HepG2 (cell line): ENCODE measurements around the gene AP5Z1. TPM values are rescaled to one million over a fixed set of nuclear protein-coding genes. Genes with fewer than 3 reads are reported as not detected.

Source experiments
- CBX5 ChIP-seq: sonication (generic); formaldehyde crosslinking; IDR thresholded peaks from 2 replicates; pipeline ENCODE4 v1.4.0; 2020; ENCODE audit warnings: missing genetic modification reagents, borderline replicate concordance
- MAFK ChIP-seq, 2 experiments: IDR thresholded peaks in 1 of 2; conservative IDR thresholded peaks in 1 of 2; 2 replicates each; pipeline ENCODE4 v1.6.1; 2011; ENCODE audit warnings: improper control_type of control experiment in 2 of 2, low read length in 2 of 2
- NFYC ChIP-seq: IDR thresholded peaks from 2 replicates; pipeline ENCODE4 v1.6.1; 2016; ENCODE audit warnings: missing genetic modification reagents, missing compliant biosample characterization
- WIZ ChIP-seq: sonication (generic); formaldehyde crosslinking; IDR thresholded peaks from 2 replicates; pipeline ENCODE4 v1.5.1; 2020; ENCODE audit warnings: mild to moderate bottlenecking, missing genetic modification reagents
- ZNF235 ChIP-seq: sonication (generic); formaldehyde crosslinking; IDR thresholded peaks from 2 replicates; pipeline ENCODE4 v1.8.1; 2023; ENCODE audit warnings: mild to moderate bottlenecking, missing genetic modification reagents, borderline replicate concordance
- ZNF598 ChIP-seq: sonication (generic); formaldehyde crosslinking; IDR thresholded peaks from 2 replicates; pipeline ENCODE4 v1.5.1; 2020; ENCODE audit warnings: mild to moderate bottlenecking, missing genetic modification reagents, borderline replicate concordance
- ZNF788 ChIP-seq: sonication (generic); formaldehyde crosslinking; IDR thresholded peaks from 2 replicates; pipeline ENCODE4 v1.5.0; 2020; ENCODE audit warnings: mild to moderate bottlenecking, missing genetic modification reagents, borderline replicate concordance
- polyA plus RNA-seq, 8 experiments: library from polyadenylated mRNA; depleted of rRNA in 3 of 8; stranded (reverse) in 7 of 8; unstranded in 1 of 8; fragments of >200 nt; fragmentation: Illumina TruSeq in 4 of 8; extraction: Trizol in 4 of 8; gene quantifications; 2 replicates each; pipeline versions ENCODE4 v1.2.1 to v1.2.3, GENCODE V29; 2011 to 2016; ENCODE audit warnings: low read depth in 4 of 8, missing spikeins in 1 of 8, mixed read lengths in 1 of 8; ENCODE audit not compliant: insufficient read depth in 1 of 8
- total RNA-seq, 5 experiments: library from RNA; depleted of rRNA; stranded (reverse); fragments of >200 nt; fragmentation: Illumina TruSeq; extraction: Trizol; gene quantifications; 2 replicates each; pipeline ENCODE4 v1.2.3, GENCODE V29; 2016; ENCODE audit warnings: low read depth in 1 of 5
- TF ChIP-seq, protein P1 (sequence below): sonication (generic); formaldehyde crosslinking; IDR thresholded peaks from 2 replicates; pipeline ENCODE4 v1.5.1; 2020; ENCODE audit warnings: mild to moderate bottlenecking, missing genetic modification reagents, moderate library complexity

AP5Z1 gene
- total and polyA plus RNA-seq, 2 of the 13 experiments (the other 11 are each of a cell fraction or from before 2014, with no cell fraction given): 9.3 to 15.1 TPM

- no peak for TF ChIP-seq ZNF235
- TF ChIP-seq MAFK (conservative IDR thresholded peaks at IDR 0.05 in 1 of 2, IDR thresholded peaks at IDR 0.05 in 1 of 2; ENCODE audit: low read length in 2 of 2): 0 out of 4 replicates have a peak, but pooled peaks of 1 of the 2 experiments have one; percentile 5
- TF ChIP-seq, protein P1, sequence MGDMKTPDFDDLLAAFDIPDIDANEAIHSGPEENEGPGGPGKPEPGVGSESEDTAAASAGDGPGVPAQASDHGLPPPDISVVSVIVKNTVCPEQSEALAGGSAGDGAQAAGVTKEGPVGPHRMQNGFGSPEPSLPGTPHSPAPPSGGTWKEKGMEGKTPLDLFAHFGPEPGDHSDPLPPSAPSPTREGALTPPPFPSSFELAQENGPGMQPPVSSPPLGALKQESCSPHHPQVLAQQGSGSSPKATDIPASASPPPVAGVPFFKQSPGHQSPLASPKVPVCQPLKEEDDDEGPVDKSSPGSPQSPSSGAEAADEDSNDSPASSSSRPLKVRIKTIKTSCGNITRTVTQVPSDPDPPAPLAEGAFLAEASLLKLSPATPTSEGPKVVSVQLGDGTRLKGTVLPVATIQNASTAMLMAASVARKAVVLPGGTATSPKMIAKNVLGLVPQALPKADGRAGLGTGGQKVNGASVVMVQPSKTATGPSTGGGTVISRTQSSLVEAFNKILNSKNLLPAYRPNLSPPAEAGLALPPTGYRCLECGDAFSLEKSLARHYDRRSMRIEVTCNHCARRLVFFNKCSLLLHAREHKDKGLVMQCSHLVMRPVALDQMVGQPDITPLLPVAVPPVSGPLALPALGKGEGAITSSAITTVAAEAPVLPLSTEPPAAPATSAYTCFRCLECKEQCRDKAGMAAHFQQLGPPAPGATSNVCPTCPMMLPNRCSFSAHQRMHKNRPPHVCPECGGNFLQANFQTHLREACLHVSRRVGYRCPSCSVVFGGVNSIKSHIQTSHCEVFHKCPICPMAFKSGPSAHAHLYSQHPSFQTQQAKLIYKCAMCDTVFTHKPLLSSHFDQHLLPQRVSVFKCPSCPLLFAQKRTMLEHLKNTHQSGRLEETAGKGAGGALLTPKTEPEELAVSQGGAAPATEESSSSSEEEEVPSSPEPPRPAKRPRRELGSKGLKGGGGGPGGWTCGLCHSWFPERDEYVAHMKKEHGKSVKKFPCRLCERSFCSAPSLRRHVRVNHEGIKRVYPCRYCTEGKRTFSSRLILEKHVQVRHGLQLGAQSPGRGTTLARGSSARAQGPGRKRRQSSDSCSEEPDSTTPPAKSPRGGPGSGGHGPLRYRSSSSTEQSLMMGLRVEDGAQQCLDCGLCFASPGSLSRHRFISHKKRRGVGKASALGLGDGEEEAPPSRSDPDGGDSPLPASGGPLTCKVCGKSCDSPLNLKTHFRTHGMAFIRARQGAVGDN (CRISPR knock-in tag): 0 out of 2 replicates have a peak, but pooled peaks have one; percentile 22
- TF ChIP-seq ZNF788 (CRISPR knock-in tag): 0 out of 2 replicates have a peak, but pooled peaks have one; percentile 8
- no peak for TF ChIP-seq WIZ (CRISPR knock-in tag)
- peak; percentile 8; the same call in 1 of the 2 replicates for TF ChIP-seq ZNF598 (CRISPR knock-in tag)
- no peak for TF ChIP-seq NFYC (CRISPR knock-in tag)
- TF ChIP-seq CBX5 (CRISPR knock-in tag): 0 out of 2 replicates have a peak, but pooled peaks have one; percentile 6
Observed at GRCh38 chr7:4775848-4776623, 613 bp downstream of the AP5Z1 start (continued).
